ENCODE data around the gene ATG9B. TPM values are rescaled to one million over a fixed set of nuclear protein-coding genes. Genes with fewer than 3 reads are reported as not detected.
A peak's percentile ranks its signal among the peaks of the same experiment; 100 is the strongest.

The ATG9B gene
- total and polyA plus RNA-seq, 9 of the 15 experiments (the other 6 are each of a cell fraction or from before 2014, with no cell fraction given): 0.29 to 8.0 (median 2.1) TPM

- TF ChIP-seq CBX2 (IDR thresholded peaks at IDR 0.05; ENCODE audit: insufficient read depth, low read length, poor library complexity, severe bottlenecking) (no peak), ZNF644 (tag; IDR thresholded peaks at IDR 0.05; ENCODE audit: low read depth) (no peak), TFAP4 (CRISPR knock-in tag; IDR thresholded peaks at IDR 0.05; ENCODE audit: borderline replicate concordance) (peak; percentile 76; the same call in 1 of the 2 replicates), MTA2 (IDR thresholded peaks at IDR 0.05; ENCODE audit: low read depth) (no peak), ADNP (tag; IDR thresholded peaks at IDR 0.05) (no peak), ZNF407 (IDR thresholded peaks at IDR 0.05; ENCODE audit: low read depth) (no peak), IRF2 (CRISPR knock-in tag; IDR thresholded peaks at IDR 0.05) (no peak)
These were observed 32.6 kb upstream of the ATG9B start (continued) for GRCh38 chr7:151056666-151057505.
